HG03045 (cell line): Measurements from ENCODE around the gene SLF2.
A peak's percentile ranks its signal among the peaks of the same experiment; 100 is the strongest.

Experiments
- ATAC-seq: cut with Tn5 transposase; IDR thresholded peaks from one replicate; pipeline ENCODE4 v1.9.1; 2021; ENCODE audit warnings: mild to moderate bottlenecking, moderate library complexity; ENCODE audit not compliant: unreplicated experiment

Gene SLF2, protein sequence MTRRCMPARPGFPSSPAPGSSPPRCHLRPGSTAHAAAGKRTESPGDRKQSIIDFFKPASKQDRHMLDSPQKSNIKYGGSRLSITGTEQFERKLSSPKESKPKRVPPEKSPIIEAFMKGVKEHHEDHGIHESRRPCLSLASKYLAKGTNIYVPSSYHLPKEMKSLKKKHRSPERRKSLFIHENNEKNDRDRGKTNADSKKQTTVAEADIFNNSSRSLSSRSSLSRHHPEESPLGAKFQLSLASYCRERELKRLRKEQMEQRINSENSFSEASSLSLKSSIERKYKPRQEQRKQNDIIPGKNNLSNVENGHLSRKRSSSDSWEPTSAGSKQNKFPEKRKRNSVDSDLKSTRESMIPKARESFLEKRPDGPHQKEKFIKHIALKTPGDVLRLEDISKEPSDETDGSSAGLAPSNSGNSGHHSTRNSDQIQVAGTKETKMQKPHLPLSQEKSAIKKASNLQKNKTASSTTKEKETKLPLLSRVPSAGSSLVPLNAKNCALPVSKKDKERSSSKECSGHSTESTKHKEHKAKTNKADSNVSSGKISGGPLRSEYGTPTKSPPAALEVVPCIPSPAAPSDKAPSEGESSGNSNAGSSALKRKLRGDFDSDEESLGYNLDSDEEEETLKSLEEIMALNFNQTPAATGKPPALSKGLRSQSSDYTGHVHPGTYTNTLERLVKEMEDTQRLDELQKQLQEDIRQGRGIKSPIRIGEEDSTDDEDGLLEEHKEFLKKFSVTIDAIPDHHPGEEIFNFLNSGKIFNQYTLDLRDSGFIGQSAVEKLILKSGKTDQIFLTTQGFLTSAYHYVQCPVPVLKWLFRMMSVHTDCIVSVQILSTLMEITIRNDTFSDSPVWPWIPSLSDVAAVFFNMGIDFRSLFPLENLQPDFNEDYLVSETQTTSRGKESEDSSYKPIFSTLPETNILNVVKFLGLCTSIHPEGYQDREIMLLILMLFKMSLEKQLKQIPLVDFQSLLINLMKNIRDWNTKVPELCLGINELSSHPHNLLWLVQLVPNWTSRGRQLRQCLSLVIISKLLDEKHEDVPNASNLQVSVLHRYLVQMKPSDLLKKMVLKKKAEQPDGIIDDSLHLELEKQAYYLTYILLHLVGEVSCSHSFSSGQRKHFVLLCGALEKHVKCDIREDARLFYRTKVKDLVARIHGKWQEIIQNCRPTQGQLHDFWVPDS

DNA sequence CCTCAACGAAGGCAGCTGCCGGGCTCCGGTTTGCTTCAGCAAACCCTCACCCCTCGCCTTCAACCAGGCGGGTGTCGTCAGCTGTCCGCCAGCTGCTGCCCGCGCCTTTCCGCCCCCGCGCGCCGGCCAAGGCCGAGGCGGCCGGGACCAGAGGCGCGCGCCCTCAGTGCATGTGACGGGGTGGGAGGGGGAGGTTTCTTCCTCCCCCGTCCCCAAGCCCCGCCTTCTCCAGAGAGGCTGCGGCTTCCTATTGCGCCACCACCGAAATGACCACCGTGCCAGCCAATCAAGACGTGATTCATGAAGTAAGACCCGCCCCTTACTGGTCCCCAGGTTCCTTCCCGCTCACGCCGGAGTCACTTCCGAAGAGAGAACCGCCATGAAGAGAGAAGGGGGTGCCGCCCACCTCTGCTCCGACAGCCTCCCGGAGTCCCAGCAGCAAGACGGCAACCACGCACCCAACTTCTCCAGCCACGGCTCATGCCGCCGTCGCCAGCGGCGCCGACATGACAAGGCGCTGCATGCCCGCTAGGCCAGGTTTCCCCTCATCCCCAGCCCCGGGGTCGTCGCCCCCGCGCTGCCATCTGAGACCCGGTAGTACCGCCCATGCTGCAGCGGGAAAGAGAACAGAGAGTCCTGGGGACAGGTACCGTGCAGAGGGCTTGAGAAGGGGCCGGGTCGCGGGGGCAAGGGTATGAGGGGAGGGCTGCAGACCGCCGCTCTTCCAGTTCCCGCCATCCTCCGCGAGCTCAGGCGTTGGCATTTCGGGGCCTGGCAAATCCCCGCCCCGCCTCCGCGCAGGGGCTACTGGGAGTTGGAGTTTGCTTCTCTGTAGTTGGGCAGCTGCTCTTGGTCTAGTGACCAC, at the start of gene SLF2:
SLF2 (plus strand) TSS at position 359 of the 865 bp plus-strand sequence; CDS start at position 507, 148 bp downstream.
- peak; percentile 95 for ATAC-seq

DNA sequence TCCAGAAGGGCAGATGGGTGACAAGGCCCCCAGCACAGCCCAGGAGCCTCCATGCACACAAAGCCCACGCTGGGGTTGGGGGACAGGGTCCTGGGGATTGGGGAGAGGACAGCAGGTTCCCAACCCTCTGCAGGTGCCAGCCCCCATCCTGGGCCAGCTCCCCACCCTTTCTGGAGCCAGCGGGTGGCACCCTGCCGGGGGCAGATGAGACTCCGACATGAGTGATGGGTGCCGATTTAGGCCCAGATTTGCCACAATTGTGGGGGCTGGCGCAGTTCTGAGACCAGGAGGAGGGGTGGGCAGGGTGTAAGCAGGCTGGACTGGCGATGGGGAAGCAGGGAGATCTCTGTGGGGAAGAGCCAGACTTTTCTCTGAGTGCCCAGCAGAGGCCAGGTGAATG, 49.3 kb upstream of the SLF2 start:
- no peak for ATAC-seq

DNA sequence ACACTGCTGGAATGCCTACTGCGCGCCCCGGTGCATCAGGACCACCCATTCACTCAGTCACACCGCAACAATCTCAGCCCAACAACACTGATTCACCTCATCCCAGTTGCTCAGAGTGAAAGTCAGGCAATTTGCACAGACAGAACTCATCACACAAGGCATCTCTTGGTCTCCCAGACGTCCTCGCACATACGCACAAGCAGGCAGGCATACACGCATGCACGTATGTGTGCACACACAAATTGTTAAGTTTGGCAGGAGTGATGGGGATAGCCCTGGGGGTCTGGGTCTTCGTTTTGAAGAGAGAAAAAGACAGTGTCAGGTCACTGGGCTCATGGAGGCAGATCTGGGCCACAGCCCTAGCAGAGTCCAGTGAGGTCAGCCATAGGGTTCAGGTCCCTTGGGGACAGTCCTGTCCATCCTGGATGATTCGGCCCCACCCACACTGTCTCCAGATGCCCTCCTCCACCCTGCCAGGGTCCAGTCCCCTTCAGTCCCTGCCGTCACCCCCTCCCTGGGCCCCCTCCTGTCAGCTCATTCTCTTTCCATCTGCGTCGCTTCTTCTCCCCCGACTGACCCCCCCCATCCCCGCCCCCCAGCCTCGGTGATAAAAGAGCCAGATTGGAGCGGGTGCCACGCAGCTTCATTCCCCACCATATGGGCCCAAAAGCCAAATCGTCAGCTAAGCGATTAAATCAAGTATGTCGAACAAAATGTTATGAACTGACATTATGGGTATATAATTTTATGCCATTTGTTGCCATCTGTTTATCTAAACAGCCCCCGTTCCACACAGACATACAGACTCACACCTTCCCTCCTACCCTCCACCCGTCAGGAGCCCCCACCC, 48.5 kb upstream of the SLF2 start:
- ATAC-seq = no peak

DNA sequence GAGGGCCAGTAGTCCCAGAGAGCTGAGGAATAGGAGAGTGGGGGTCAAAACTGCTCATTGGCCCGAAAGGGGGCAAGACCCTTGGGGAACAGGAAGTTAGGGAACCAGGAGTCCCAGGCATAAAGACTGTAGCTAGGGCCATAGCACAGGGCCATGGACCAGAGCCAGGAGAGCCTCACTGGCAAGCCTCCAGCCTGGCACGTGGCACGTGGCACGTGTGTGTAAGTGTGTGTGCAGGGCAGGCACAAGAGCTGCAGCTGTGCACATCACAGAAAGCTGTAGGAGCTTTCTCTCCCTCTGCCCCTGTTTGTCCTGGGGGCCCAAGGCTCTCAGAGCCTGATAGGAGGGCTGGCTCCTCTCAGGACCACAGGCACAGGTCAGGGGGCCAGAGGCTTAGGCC, 47.8 kb upstream of the SLF2 start:
- no peak for ATAC-seq

DNA sequence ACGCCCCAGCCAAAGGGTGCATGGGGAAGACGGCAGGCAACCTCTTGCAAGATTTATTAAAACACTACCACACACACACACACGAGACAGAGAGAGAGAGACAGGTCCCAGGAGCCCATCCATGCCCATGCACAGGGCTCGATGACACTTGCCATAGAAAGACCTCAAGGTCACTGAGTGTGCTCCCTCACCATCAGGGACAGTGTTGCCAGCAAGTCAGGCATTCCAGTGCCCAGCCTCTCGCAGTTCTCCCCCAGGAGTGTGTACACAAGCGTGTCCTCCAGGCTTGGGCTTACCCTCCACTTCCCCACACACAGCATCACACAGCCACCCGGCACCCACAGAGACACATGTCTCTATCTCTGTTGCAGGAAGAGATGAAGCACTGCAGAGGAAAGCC, 46.8 kb upstream of the SLF2 start:
- no peak for ATAC-seq

DNA sequence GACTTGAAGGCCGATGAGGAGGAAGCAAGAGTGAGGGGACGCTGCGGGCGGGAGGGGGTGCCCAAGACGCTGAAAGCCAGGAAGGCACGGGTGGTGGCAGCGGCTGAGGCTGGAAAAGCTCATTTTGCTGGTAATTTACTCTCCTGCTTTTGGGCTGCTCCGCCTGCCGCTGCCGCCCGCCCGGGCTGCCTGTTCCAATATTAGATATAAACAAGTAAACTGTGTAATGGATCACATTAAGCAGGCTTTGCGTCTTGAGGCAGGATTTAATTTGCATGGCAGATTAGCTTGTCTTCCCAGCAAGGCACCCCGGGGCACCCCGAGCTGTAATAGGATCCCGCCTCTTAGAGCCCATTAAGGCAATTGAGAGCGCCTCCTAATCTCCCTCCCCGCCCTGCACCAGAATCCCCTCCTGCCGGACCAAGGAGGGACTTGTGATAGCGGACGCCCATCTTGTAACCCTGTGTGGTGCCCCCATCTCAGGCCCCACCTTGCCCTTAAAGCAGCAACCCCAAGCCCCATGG, 46.1 kb upstream of the SLF2 start:
- ATAC-seq = no peak

DNA sequence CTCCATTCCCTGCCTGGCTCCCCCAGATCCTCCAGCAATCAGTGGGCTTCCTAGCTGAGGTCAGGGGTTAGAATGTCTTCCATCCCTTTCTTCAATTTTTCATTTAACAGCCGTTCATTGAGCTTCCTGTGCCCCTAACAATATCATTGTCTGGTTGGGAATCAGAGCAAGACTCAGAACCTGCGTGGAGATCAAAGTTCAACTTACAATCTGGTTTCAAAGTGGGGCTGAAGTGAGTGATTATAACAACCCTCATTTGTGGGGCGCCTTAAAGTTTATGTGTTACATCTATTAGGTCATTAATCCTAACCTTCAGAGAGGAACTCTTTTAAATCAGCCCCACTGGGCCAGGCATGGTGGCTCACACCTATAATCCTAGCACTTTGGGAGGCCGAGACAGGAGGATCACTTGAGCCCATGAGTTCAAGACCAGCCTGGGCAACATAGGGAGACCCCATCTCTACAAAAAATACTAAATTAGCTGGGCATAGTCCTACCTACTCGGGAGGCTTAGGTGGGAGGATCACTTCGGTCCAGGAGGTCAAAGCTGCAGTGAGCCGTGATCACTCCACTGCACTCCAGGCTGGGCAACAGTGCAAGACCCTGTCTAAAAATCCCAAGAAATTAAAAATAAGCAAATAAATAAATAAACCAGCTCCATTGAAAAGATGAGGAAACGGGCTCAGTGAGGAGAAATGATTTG, 45.4 kb upstream of the SLF2 start:
- ATAC-seq = no peak

DNA sequence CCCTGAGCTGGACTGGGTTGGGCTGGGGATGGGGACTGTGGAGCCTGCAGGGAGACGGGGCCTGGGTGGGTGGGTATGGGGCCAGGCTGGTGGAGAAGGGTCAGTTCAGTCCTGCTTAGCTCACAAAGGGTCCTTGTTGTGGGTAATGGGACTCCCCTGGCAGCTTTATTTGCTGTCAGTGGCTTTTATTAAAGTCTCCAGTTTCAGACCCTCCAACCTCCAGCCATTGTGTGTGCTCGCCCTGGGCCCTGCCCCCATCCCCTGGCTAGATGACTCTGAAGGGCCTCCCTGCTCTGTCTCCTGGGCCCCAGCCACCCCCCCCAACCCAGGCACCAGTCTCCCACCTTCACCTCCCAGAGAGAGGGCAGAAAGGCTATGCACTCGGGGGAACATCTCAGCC, 44.4 kb upstream of the SLF2 start:
- no peak for ATAC-seq

DNA sequence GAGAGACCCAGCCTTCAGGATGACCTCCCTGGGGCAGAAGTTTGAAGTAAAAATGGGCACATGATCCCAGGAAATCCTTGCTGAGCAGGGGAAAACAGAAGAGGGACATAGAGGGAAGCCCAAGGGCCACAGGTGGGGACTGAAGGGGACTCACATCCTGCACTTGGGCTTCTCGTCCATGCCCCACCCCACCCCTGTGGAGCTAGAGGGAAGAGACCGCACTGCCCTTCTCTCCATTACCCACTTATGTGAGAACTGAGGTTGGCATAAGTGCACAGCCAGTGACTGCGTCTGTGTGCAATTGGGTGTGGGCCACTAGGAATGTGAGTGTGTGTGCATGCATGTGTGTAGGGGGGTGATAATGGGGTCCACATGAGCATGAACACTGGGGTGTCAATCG, 43.4 kb upstream of the SLF2 start:
- no peak for ATAC-seq

DNA sequence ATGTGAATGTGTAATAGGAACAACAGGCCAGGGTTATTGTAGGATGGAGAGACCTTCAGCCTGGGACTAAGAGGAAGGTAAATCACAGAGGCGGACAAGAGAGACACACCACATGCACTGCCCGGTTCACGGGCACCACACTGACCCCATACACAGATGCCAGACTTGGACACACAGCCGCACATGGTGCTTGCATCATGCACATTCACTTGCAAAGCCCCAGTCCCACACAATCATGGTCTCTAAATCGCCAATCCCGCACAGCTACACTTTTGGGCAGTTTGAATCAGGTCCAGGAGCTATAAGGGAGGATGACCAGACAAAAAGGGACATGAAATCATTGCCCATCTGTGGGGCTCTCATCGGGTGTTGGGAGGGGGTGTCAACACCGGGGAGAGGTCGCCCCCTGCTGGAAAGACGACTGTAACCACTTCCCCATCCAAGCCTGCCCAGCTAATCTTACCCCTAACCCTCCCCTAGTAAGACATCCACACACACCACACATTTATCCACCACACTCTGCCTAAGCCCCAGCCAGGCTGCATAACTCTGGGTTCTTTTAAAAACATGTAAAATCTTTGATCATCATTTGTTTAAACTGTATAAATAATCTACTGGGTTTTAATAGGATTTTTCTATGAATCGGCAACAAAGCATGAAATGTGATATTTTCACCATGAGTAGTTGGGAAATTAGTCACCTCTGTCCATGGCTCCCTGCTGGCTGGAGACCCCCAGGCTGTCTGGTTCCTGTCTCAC, 40.5 kb upstream of the SLF2 start:
- no peak for ATAC-seq

DNA sequence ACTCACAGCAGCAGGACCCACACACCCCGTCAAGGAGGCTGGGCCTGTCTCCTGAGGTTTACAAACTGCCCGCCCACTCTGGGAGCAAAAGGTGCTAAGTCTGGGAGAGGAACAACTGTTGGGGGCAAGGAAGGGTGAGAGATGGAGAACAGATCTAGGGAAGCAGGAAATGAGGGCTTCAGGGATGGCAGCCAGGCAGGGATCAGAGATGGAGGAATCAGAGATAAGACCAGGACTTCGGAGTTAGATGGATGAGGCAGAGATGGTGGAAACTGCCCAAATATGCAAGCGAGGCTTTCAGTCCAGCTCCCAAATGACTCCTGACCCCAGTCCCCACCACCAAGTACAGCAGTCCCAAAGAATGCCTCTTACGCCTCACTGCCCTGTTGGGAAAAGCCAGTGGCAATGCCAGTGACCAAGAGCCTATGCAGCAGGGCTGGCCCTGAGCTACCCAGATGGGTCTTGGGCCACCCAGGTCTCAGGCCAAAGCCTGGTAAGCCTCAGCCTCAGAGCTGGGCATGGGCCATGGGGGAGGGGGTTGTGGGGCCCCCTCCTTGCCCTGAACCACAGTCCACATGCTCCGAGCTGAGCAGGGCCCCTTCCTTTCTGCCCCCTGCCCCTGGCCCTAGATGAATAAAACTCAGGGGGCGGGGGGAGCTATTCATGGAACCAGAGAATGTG, 39.5 kb upstream of the SLF2 start:
- ATAC-seq = no peak

DNA sequence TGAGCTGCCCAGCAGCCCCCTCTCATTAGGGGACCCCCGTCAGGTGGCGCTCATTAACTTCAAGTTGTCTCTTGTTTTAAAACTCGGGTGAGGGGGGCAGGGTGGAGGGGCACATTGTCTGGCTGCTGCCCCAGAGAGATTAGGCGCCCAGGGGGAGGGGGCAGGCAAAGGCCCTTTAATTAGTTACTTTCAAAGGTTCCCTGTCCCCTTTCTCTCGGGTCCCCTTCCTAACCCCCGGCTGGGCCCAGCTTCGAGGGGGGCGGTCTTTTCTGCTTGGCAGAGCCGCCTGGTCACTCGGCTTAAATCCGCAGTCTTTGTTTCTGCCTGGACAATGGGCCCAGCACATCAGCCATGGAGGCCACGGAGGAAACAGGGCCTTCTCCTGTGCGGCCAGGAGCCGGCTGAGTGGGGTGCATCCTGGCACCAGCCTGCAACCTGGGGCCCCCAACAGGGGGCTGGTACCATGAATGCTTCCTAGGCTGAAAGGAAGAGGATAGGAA, 38.9 kb upstream of the SLF2 start:
- ATAC-seq = no peak

DNA sequence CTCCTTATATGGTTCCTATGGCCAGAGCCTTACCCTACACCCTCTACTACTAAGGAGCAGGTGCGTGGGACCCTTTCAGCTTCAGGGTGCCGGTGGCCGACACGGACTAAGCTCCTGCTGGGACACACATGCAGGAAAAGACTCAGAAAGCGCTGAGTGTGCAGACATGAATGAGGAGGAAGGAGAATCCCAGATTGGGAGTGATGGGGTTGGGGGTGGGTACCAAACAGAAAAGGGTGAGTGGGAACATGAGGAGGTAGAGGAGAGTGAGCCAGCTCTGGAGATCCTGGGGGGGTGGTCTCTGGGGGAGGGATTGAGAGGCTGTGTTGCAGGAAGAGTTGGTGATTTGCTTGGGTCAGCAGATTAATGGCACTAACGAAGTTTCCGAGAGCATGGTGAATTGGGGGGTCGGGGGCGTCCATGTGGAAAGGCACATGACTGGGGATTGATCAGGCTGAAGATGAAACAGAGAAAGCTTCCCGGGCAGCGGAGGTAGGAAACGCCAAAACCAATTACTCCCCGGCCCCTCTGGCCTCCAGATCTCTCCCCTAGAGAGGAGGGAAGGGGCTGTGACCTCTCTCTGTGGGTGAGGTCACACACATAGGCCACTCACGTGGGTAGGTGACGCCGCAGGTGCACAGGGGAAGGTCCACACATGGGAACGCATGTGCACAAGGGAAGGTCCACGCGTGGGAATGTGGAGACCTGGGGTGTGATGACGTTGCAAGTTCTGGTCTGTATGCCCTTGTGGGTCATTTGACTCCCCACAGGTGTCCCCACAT, 37.9 kb upstream of the SLF2 start:
- no peak for ATAC-seq

DNA sequence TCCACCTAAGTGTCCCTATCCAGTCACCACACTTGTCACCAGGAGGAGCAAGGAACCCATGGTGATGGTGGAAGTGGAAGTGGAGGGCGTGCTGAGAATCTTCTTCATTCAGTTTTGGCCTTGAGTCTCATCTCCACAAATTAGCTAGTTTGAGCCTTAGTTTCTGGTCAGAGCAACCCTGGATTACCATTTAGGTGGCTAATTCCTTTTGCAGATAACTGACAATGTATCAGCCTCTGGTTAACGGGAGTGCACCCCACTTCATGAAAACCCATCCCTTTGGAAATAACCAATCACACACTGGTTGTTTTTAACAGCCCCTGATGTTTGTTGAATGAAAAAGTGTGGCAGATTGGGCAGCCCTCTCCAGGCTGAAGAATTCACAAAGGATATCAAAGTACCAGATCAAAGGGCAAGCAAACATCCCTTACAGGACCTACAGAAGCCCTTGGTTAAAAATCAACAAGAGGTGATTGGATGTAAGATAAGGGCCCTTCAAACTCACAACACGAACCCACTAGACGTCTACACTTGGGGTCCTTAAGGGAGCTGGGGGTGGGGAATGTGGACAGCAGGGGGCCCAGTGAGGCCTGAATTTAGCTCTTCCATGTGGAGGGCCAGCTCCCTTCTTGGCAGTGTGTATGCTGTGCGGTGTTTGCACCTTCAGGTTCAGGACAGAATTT, 37.1 kb upstream of the SLF2 start:
- no peak for ATAC-seq

DNA sequence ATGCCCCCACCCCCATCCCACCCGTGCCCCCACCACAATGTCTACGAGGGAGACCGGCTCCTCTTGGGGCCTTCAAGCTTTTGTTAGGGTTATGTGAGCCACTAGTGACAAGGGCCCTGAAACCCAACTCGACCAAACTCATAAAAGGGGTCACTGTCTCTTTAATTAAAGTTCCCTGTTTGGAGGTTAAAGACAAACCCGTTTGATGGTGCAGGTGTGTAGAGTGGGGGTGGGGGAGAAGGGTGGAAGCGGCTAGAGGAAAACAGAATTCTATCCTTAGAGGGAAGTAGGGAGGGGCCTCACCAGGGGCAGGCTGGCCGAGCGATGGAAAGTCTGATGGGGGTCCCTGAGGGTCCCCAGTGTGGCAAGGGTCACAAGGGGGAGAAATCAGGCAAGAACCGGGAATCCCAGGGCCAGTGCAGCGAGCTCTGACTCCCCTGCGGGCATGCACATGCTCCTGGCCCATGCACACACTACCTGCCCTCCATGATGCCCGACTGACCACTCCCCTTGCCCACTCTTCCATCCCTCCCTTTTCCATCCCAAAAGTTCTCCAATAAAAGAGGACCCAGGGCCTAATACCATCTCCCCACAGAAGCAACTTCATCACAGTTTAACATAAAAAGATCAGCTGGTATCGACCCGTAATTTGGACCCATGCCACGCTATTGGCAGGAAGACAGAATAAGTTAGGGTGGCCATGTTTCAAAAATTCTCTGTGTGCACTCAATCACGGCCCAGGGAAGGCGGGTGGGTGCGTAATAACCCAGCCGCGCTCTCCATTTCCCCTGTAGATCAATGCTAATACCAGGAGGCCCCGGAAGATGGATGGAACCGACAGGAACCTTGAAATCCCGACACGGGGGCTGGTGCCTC, 35.9 kb upstream of the SLF2 start:
- ATAC-seq = no peak
